ENCODE data around the gene UNC13C. TPM values are rescaled to one million over a fixed set of nuclear protein-coding genes. Genes with fewer than 3 reads are reported as not detected.

The UNC13C gene
- polyA plus RNA-seq, 1 donor from 2014 or later = 4.0 TPM

DNA sequence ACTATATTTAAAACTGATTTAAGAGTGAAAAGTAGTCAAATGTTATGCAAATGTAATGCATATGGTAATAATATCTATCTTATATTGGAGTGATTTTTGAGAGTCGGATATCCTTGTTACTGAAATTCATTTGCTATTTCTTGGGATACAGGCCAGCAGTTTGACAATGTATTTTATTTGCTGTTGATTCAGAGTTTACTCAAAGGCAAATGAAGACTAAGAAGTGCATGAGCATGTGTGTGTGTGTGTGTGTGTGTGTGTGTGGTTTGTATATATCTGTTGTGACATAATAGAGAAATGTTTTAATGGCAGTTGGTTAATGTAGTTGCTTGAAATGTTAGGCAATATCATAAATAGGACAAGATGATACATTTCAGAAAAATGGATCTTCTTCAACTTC lies 39.0 kb downstream of the UNC13C start:
- TF ChIP-seq RAD21 (conservative IDR thresholded peaks at IDR 0.05) (no peak), POLR2AphosphoS5 (IDR thresholded peaks at IDR 0.05) (no peak), SMC3 (conservative IDR thresholded peaks at IDR 0.05; ENCODE audit: poor library complexity) (no peak), EP300 (conservative IDR thresholded peaks at IDR 0.05; ENCODE audit: poor library complexity, severe bottlenecking) (no peak), MXI1 (conservative IDR thresholded peaks at IDR 0.05; ENCODE audit: poor library complexity, severe bottlenecking) (no peak), EZH2 (IDR thresholded peaks at IDR 0.05; ENCODE audit: borderline replicate concordance, insufficient read depth, low read length, poor library complexity, severe bottlenecking) (no peak), TAF1 (IDR thresholded peaks at IDR 0.05; ENCODE audit: low read depth) (no peak)
- TF ChIP-seq, protein P1, sequence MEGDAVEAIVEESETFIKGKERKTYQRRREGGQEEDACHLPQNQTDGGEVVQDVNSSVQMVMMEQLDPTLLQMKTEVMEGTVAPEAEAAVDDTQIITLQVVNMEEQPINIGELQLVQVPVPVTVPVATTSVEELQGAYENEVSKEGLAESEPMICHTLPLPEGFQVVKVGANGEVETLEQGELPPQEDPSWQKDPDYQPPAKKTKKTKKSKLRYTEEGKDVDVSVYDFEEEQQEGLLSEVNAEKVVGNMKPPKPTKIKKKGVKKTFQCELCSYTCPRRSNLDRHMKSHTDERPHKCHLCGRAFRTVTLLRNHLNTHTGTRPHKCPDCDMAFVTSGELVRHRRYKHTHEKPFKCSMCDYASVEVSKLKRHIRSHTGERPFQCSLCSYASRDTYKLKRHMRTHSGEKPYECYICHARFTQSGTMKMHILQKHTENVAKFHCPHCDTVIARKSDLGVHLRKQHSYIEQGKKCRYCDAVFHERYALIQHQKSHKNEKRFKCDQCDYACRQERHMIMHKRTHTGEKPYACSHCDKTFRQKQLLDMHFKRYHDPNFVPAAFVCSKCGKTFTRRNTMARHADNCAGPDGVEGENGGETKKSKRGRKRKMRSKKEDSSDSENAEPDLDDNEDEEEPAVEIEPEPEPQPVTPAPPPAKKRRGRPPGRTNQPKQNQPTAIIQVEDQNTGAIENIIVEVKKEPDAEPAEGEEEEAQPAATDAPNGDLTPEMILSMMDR (IDR thresholded peaks at IDR 0.05; ENCODE audit: poor library complexity, severe bottlenecking) = no peak
- TF ChIP-seq, protein P2, sequence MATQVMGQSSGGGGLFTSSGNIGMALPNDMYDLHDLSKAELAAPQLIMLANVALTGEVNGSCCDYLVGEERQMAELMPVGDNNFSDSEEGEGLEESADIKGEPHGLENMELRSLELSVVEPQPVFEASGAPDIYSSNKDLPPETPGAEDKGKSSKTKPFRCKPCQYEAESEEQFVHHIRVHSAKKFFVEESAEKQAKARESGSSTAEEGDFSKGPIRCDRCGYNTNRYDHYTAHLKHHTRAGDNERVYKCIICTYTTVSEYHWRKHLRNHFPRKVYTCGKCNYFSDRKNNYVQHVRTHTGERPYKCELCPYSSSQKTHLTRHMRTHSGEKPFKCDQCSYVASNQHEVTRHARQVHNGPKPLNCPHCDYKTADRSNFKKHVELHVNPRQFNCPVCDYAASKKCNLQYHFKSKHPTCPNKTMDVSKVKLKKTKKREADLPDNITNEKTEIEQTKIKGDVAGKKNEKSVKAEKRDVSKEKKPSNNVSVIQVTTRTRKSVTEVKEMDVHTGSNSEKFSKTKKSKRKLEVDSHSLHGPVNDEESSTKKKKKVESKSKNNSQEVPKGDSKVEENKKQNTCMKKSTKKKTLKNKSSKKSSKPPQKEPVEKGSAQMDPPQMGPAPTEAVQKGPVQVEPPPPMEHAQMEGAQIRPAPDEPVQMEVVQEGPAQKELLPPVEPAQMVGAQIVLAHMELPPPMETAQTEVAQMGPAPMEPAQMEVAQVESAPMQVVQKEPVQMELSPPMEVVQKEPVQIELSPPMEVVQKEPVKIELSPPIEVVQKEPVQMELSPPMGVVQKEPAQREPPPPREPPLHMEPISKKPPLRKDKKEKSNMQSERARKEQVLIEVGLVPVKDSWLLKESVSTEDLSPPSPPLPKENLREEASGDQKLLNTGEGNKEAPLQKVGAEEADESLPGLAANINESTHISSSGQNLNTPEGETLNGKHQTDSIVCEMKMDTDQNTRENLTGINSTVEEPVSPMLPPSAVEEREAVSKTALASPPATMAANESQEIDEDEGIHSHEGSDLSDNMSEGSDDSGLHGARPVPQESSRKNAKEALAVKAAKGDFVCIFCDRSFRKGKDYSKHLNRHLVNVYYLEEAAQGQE (IDR thresholded peaks at IDR 0.05; ENCODE audit: borderline replicate concordance) = no peak
- Histone ChIP-seq H3K27me3 (ENCODE audit: insufficient read depth, low read depth, low read length) (no peaks in the 10 kb centered on the region), H3K9ac (ENCODE audit: low read length) (no peak overlapping the region)

DNA sequence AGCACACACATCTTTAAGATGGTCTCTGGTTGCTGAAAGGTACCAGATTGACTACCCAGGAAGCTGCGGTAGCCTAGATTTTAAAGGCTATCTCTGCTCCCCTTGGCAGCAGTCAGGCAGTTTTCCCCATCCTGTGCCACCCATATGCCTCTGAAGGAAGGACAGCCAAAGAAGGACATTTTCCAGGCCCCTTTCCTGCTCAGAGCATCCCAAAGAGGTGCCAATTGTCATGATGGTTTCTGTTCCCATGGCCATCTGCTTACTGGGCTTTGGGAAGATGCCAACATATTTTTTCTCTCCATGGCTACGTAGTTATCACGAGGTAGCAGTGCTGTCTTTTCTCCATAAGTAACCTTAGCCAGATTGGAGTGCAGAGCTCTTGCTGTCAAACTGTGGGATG lies 39.7 kb downstream of the UNC13C start:
- no peak overlapping the region for H3K4me3 ChIP-seq (ENCODE audit: low read length)
- H3F3A ChIP-seq (ENCODE audit: insufficient read depth, low read length, poor library complexity, severe bottlenecking) = no peaks in the 10 kb centered on the region
- no peaks in the 10 kb centered on the region for H3K9me3 ChIP-seq (ENCODE audit: low read length)
- no peak overlapping the region for H3K27ac ChIP-seq (ENCODE audit: low read length)
- H4K20me1 ChIP-seq (ENCODE audit: insufficient read depth) = no peaks in the 10 kb centered on the region
- TF ChIP-seq TAF1 (IDR thresholded peaks at IDR 0.05; ENCODE audit: low read depth) = no peak
- TF ChIP-seq, protein P1 (IDR thresholded peaks at IDR 0.05; ENCODE audit: poor library complexity, severe bottlenecking) = no peak
- no peak for TF ChIP-seq MXI1 (conservative IDR thresholded peaks at IDR 0.05; ENCODE audit: poor library complexity, severe bottlenecking)
- TF ChIP-seq, protein P2 (IDR thresholded peaks at IDR 0.05; ENCODE audit: borderline replicate concordance) = no peak
- no peak for TF ChIP-seq EP300 (conservative IDR thresholded peaks at IDR 0.05; ENCODE audit: poor library complexity, severe bottlenecking)
- TF ChIP-seq EZH2 (IDR thresholded peaks at IDR 0.05; ENCODE audit: borderline replicate concordance, insufficient read depth, low read length, poor library complexity, severe bottlenecking) = no peak
- no peaks in the 10 kb centered on the region for H3K27me3 ChIP-seq (ENCODE audit: insufficient read depth, low read depth, low read length)
- no peak overlapping the region for H3K4me2 ChIP-seq (ENCODE audit: low read length)
- no peak overlapping the region for H2AFZ ChIP-seq (ENCODE audit: low read depth, low read length)
- no peak overlapping the region for H3K9ac ChIP-seq (ENCODE audit: low read length)
- H3K9me2 ChIP-seq (ENCODE audit: insufficient read depth, low read length) = no peaks in the 10 kb centered on the region
- no peaks in the 10 kb centered on the region for H3K36me3 ChIP-seq (ENCODE audit: insufficient read depth, low read length)
- H3K79me2 ChIP-seq (replicated peaks; ENCODE audit: insufficient read depth, low read length) = no peaks in the 10 kb centered on the region

More for the DNA sequence above, 39.0 kb downstream of the UNC13C start:
- H3K79me2 ChIP-seq (replicated peaks; ENCODE audit: insufficient read depth, low read length) = no peaks in the 10 kb centered on the region
- H3K27ac ChIP-seq (ENCODE audit: low read length) = no peak overlapping the region
- no peaks in the 10 kb centered on the region for H3K9me2 ChIP-seq (ENCODE audit: insufficient read depth, low read length)
- no peaks in the 10 kb centered on the region for H3K36me3 ChIP-seq (ENCODE audit: insufficient read depth, low read length)
- H3K4me3 ChIP-seq (ENCODE audit: low read length) = no peak overlapping the region
- no peaks in the 10 kb centered on the region for H3F3A ChIP-seq (ENCODE audit: insufficient read depth, low read length, poor library complexity, severe bottlenecking)
- no peak overlapping the region for H3K4me2 ChIP-seq (ENCODE audit: low read length)
- no peak overlapping the region for H2AFZ ChIP-seq (ENCODE audit: low read depth, low read length)
- no peaks in the 10 kb centered on the region for H4K20me1 ChIP-seq (ENCODE audit: insufficient read depth)
- no peaks in the 10 kb centered on the region for H3K9me3 ChIP-seq (ENCODE audit: low read length)

Measured in neural cell (in vitro differentiated cells).